ENCODE results near the gene CCDC30.

DNA sequence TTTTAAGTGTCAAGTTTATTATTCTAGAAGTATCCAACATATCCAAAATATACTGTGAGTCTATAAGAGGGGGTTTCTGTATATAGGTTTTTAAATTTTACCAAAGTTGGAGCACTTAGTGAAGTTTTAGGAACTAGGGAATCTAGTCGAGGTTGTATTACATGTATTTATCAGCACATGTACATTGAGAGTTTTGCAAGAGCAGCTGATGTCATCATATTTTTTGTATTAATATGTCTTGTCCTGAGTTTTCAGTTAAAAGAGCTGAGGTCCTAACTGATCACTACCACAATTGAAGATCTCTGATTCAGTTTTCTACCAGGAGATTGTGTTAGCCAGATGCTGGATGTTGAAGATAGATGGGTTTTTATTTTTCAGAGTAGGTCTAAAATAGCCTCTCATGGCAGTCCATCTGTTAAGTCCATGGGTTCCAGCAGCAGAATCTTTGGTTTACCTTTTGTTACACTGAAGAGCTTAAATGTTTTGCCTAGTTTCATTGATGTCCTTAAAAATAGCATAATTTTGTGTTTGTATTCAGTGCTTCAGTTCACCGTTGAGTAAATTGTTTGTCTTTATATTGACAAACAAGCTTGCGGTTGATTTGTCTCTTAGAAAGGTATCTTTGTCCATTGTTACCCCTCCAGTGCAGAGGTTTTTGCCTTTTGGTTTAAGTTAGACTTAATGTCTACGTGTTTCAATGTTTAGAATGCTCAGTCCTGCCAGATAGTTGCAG is 235.2 kb downstream of the CCDC30 start:
- TF ChIP-seq, protein P1, sequence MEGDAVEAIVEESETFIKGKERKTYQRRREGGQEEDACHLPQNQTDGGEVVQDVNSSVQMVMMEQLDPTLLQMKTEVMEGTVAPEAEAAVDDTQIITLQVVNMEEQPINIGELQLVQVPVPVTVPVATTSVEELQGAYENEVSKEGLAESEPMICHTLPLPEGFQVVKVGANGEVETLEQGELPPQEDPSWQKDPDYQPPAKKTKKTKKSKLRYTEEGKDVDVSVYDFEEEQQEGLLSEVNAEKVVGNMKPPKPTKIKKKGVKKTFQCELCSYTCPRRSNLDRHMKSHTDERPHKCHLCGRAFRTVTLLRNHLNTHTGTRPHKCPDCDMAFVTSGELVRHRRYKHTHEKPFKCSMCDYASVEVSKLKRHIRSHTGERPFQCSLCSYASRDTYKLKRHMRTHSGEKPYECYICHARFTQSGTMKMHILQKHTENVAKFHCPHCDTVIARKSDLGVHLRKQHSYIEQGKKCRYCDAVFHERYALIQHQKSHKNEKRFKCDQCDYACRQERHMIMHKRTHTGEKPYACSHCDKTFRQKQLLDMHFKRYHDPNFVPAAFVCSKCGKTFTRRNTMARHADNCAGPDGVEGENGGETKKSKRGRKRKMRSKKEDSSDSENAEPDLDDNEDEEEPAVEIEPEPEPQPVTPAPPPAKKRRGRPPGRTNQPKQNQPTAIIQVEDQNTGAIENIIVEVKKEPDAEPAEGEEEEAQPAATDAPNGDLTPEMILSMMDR (IDR thresholded peaks at IDR 0.05; ENCODE audit: low read depth, low read length): no peak
- no peak for TF ChIP-seq POLR2A (IDR thresholded peaks at IDR 0.05; ENCODE audit: extremely low read depth, insufficient read length)
- TF ChIP-seq, protein P2, sequence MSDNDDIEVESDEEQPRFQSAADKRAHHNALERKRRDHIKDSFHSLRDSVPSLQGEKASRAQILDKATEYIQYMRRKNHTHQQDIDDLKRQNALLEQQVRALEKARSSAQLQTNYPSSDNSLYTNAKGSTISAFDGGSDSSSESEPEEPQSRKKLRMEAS (IDR thresholded peaks at IDR 0.05; ENCODE audit: low read depth, low read length): no peak
- TF ChIP-seq MYC (IDR thresholded peaks at IDR 0.05; ENCODE audit: low read depth, low read length): no peak
